GM10266 (cell line): ENCODE measurements around the gene FCRLB.

ENCODE experiments used
- DNase-seq: peaks from one replicate; pipeline ENCODE4 v3.0.0; 2012; ENCODE audit errors: extremely low spot score
- CTCF ChIP-seq: IDR thresholded peaks from 2 replicates; pipeline ENCODE4 v1.5.1; 2012; ENCODE audit warnings: mild to moderate bottlenecking, low read depth; ENCODE audit not compliant: control insufficient read depth, insufficient read depth; ENCODE audit errors: missing control alignments

FCRLB gene

GRCh38 chr1:161707503-161707902, 13.8 kb upstream of the FCRLB start:
- no peak for DNase-seq
- TF ChIP-seq CTCF, result no peak

- no peak for DNase-seq
- TF ChIP-seq CTCF, result no peak
These were observed 12.0 kb upstream of the FCRLB start for GRCh38 chr1:161709373-161709772.

- no peak for DNase-seq
- TF ChIP-seq CTCF, result no peak
These were observed 10.8 kb upstream of the FCRLB start for GRCh38 chr1:161710560-161710959.

- DNase-seq, result no peak
- no peak for TF ChIP-seq CTCF
These were observed 2.6 kb upstream of the FCRLB start for GRCh38 chr1:161718559-161719324.

- TF ChIP-seq CTCF, result no peak
- DNase-seq, result no peak
These were observed 2.1 kb upstream of the FCRLB start for GRCh38 chr1:161719325-161719611.

- TF ChIP-seq CTCF, result no peak
- no peak for DNase-seq
These were observed 922 bp upstream of the FCRLB start for GRCh38 chr1:161720422-161720821.

- TF ChIP-seq CTCF, result no peak
- no peak for DNase-seq
These were observed 497 bp downstream of the FCRLB start for GRCh38 chr1:161721738-161722343.
